Pancreas (tissue), 10 donors: ENCODE results near the gene NELFB. TPM values are rescaled to one million over a fixed set of nuclear protein-coding genes. Genes with fewer than 3 reads are reported as not detected.

ENCODE experiments used
- ATAC-seq, 4 donors: fragments of 200-7000 bp; cut with Tn5 transposase; one replicate each; pipeline versions ENCODE4 v1.8.0 to v1.9.1; 2020; ENCODE audit warnings: mild to moderate bottlenecking in 4 of 4, moderate library complexity in 4 of 4
- DNase-seq, 6 donors: peaks; one replicate each; pipeline ENCODE4 v3.0.0-alpha.2; 2020
- FAIRE-seq: peaks from 2 replicates; lab custom pipeline; 2012; peaks lifted over from hg19 to GRCh38; lab: Jason Lieb, UNC
- H3K27ac ChIP-seq, 4 donors: fragments of 200-600 bp; sonication (generic); 1 replicate in 3 of 4; 2 replicates in 1 of 4; pipeline versions ENCODE4 v1.5.0 to v1.8.0; 2020
- H3K27me3 ChIP-seq, 4 donors: fragments of 200-600 bp; one replicate each; pipeline ENCODE4 v1.8.0; 2021
- H3K36me3 ChIP-seq, 3 donors: fragments of 200-600 bp; sonication (generic) in 1 of 3; one replicate each; pipeline versions ENCODE4 v1.5.0 to v1.8.0; 2020 to 2021
- H3K4me1 ChIP-seq, 3 donors: fragments of 200-600 bp; one replicate each; pipeline ENCODE4 v1.8.0; 2021
- H3K4me3 ChIP-seq, 4 donors: fragments of 200-600 bp; sonication (generic) in 2 of 4; one replicate each; pipeline versions ENCODE4 v1.5.0 to v1.8.0; 2020 to 2021
- H3K9me3 ChIP-seq, 4 donors: fragments of 200-600 bp; one replicate each; pipeline ENCODE4 v1.8.0; 2021
- CTCF ChIP-seq, 4 donors: fragments of 200-600 bp; sonication (generic) in 3 of 4; IDR thresholded peaks; one replicate each; pipeline versions ENCODE4 v1.5.0 to v1.8.0; 2021; ENCODE audit warnings: antibody characterized with exemption in 4 of 4
- WGBS, 2 donors: extraction: QIAGEN DNeasy Blood & Tissue Kit; methylation state at CpG; one replicate each; pipeline ENCODE4 v1.1.7; 2013; 5-methylcytosine and 5-hydroxymethylcytosine counted together
- intact Hi-C, 3 donors: fragments of 100-400 bp; cut with DNase I; formaldehyde crosslinking; loops; one replicate each; pipeline versions ENCODE4 v1.11.1 to v1.14.2; 2022
- polyA plus RNA-seq, 2 donors: library from polyadenylated mRNA; stranded (reverse); fragments of 200-250 nt; gene quantifications; one replicate each; pipeline ENCODE4 v1.2.3, GENCODE V29; 2013
- total RNA-seq, 6 donors: library from RNA; stranded (reverse); fragmentation: NEBNext Ultra II Directional in 4 of 6; extraction: Animal tissue kit (Norgen Biotek cat#: 25700) in 4 of 6; gene quantifications; one replicate each; pipeline versions ENCODE4 v1.2.1 to v1.2.4, GENCODE V29; 2021 to 2023
- donor health status: healthy with polysubstance abuse.
- donor health status: DM: no; HTN: no; CAD: no; lungs with moderate emphysema.
- donor health status: DM: no; HTN: no; CAD: no.
- donor health status: control.
- donor health status: control.
- donor health status: Bipolar disorder and iron deficiency.
- donor health status: DM: yes; HTN: yes; CAD: no.
- donor health status: DM: no; HTN: no; CAD: no.
- donor health status: DM: no; HTN: no; CAD: no.
- donor health status: DM: yes; HTN: yes; CAD: no.

NELFB gene
- total and polyA plus RNA-seq, 8 donors = 22.3 to 34.2 (median 29.5) TPM

- intact Hi-C loops = loop anchor here in 1 of 3 donors (10.0 kb wide), 1 partner anchor 230 kb away; no protein-coding TSS in a partner anchor
- no peaks in the 10 kb centered on the region for H3K27me3 ChIP-seq
- peaks cover 18 to 37% (median 22%) of the 10 kb centered on the region in 3 donors for H3K4me1 ChIP-seq
- no peak for TF ChIP-seq CTCF (IDR thresholded peaks at IDR 0.05)
- no peak for ATAC-seq
- H3K36me3 ChIP-seq = no peaks in the 10 kb centered on the region
- peak; percentile 40 to 84 (median 61) for DNase-seq
- peak overlapping the region; percentile 82 to 93 (median 88) for H3K27ac ChIP-seq
- no peaks in the 10 kb centered on the region for H3K9me3 ChIP-seq
- peak overlapping the region in 2 of 4 donors; percentile 49 to 52 for H3K4me3 ChIP-seq
- no peak for FAIRE-seq
- 57 to 63% methylated on average over 35 of the region's 35 CpGs for WGBS, 2 donors
Observed at GRCh38 chr9:137294681-137295237, 39.6 kb downstream of the NELFB start.

- H3K4me3 ChIP-seq = peak overlapping the region in 3 of 4 donors; percentile 30 to 52 (median 49)
- no peaks in the 10 kb centered on the region for H3K9me3 ChIP-seq
- FAIRE-seq (no peak), DNase-seq (peak; percentile 36 to 86 (median 69)), ATAC-seq (peak; percentile 23 to 57 (median 42))
- H3K4me1 ChIP-seq = peaks cover 18 to 37% (median 22%) of the 10 kb centered on the region in 3 donors
- WGBS, 2 donors = 5 to 7% methylated on average over 38 to 76 of the region's 76 CpGs
- H3K27ac ChIP-seq = peak overlapping the region; percentile 40 to 93 (median 84)
- TF ChIP-seq CTCF (IDR thresholded peaks at IDR 0.05) = peak; percentile 13 to 58 (median 42)
- no peaks in the 10 kb centered on the region for H3K27me3 ChIP-seq
- intact Hi-C loops = loop anchor here in 1 of 3 donors (10.0 kb wide), 1 partner anchor 229 kb away; no protein-coding TSS in a partner anchor
- H3K36me3 ChIP-seq = no peaks in the 10 kb centered on the region
Observed at GRCh38 chr9:137295238-137295811, 40.2 kb downstream of the NELFB start.

- TF ChIP-seq CTCF (IDR thresholded peaks at IDR 0.05) = no peak
- no peak for FAIRE-seq
- Histone ChIP-seq H3K9me3 (no peaks in the 10 kb centered on the region), H3K4me1 (peaks cover 18 to 37% (median 22%) of the 10 kb centered on the region in 3 donors), H3K4me3 (peak overlapping the region in 3 of 4 donors; percentile 30 to 52 (median 49)), H3K36me3 (no peaks in the 10 kb centered on the region), H3K27ac (peak overlapping the region; percentile 40 to 82 (median 60)), H3K27me3 (no peaks in the 10 kb centered on the region)
- DNase-seq = peak in 5 of 6 donors; percentile 27 to 83 (median 68)
- intact Hi-C loops = loop anchor here in 1 of 3 donors (10.0 kb wide), 1 partner anchor 229 kb away; no protein-coding TSS in a partner anchor
- 10 to 12% methylated on average over 50 to 78 of the region's 78 CpGs for WGBS, 2 donors
- no peak for ATAC-seq
Observed at GRCh38 chr9:137295849-137296669, 40.9 kb downstream of the NELFB start.

- intact Hi-C loops = loop anchor here in 1 of 3 donors (10.0 kb wide), 1 partner anchor 228 kb away; no protein-coding TSS in a partner anchor
Observed at GRCh38 chr9:137296670-137297664, 41.8 kb downstream of the NELFB start.

More at GRCh38 chr9:137296670-137297664, 41.8 kb downstream of the NELFB start:
- no peaks in the 10 kb centered on the region for H3K27me3 ChIP-seq
- no peaks in the 10 kb centered on the region for H3K9me3 ChIP-seq
- H3K4me3 ChIP-seq = peak overlapping the region in 2 of 4 donors; percentile 49 to 52
- FAIRE-seq = no peak
- peak overlapping the region; percentile 40 to 82 (median 60) for H3K27ac ChIP-seq
- no peaks in the 10 kb centered on the region for H3K36me3 ChIP-seq
- peak; percentile 71 to 89 (median 82) for DNase-seq
- peaks cover 18 to 37% (median 22%) of the 10 kb centered on the region in 3 donors for H3K4me1 ChIP-seq
- peak in 2 of 4 donors; percentile 10 to 15 for ATAC-seq
- 32 to 38% methylated on average over 21 to 24 of the region's 24 CpGs for WGBS, 2 donors
- TF ChIP-seq CTCF (IDR thresholded peaks at IDR 0.05) = no peak
